Activated naive CD8-positive, alpha-beta T cell (primary cell): ENCODE data around the gene GOLT1A.

Source experiments
- H3K27ac Mint-ChIP-seq: one replicate; pipeline ENCODE4 v1.8.0; 2021; ENCODE audit warnings: mixed read lengths
- H3K27me3 Mint-ChIP-seq: one replicate; pipeline ENCODE4 v1.8.0; 2021; ENCODE audit warnings: mixed read lengths
- H3K36me3 Mint-ChIP-seq: one replicate; pipeline ENCODE4 v1.8.0; 2021; ENCODE audit warnings: mixed read lengths
- H3K4me1 Mint-ChIP-seq: one replicate; pipeline ENCODE4 v1.8.0; 2021; ENCODE audit warnings: low read depth, mixed read lengths
- H3K4me3 Mint-ChIP-seq: one replicate; pipeline ENCODE4 v1.8.0; 2021; ENCODE audit warnings: mild to moderate bottlenecking, mixed read lengths
- H3K9me3 Mint-ChIP-seq: one replicate; pipeline ENCODE4 v1.8.0; 2021; ENCODE audit warnings: low read depth, mixed read lengths

Gene GOLT1A

GRCh38 chr1:204213668-204214662 lies at the start of gene GOLT1A:
Gene GOLT1A, minus strand, starts transcription at chr1:204213988. Its CDS starts 82 bp downstream, at chr1:204213906.
- Mint-ChIP-seq H3K27ac (no peak within 1 kb of the TSS), H3K9me3 (no peaks in the 10 kb centered on the region), H3K27me3 (no peaks in the 10 kb centered on the region), H3K36me3 (no peaks in the 10 kb centered on the region), H3K4me3 (no peak within 1 kb of the TSS), H3K4me1 (peaks cover 16% of the 10 kb centered on the region)

GRCh38 chr1:204263254-204263910 lies 49.6 kb upstream of the GOLT1A start:
- Mint-ChIP-seq H3K36me3 (no peaks in the 10 kb centered on the region), H3K27me3 (no peaks in the 10 kb centered on the region), H3K9me3 (no peaks in the 10 kb centered on the region), H3K4me3 (no peak overlapping the region), H3K4me1 (no peaks in the 10 kb centered on the region), H3K27ac (no peak overlapping the region)

GRCh38 chr1:204262506-204263253 lies 48.9 kb upstream of the GOLT1A start:
- H3K4me3 Mint-ChIP-seq, result no peak overlapping the region
- no peaks in the 10 kb centered on the region for H3K9me3 Mint-ChIP-seq
- H3K4me1 Mint-ChIP-seq, result no peaks in the 10 kb centered on the region
- no peaks in the 10 kb centered on the region for H3K36me3 Mint-ChIP-seq
- no peaks in the 10 kb centered on the region for H3K27me3 Mint-ChIP-seq
- H3K27ac Mint-ChIP-seq, result no peak overlapping the region

GRCh38 chr1:204261746-204262505 lies 48.1 kb upstream of the GOLT1A start:
- H3K27me3 Mint-ChIP-seq, result no peaks in the 10 kb centered on the region
- no peaks in the 10 kb centered on the region for H3K4me1 Mint-ChIP-seq
- H3K27ac Mint-ChIP-seq, result no peak overlapping the region
- no peaks in the 10 kb centered on the region for H3K9me3 Mint-ChIP-seq
- no peak overlapping the region for H3K4me3 Mint-ChIP-seq
- no peaks in the 10 kb centered on the region for H3K36me3 Mint-ChIP-seq

GRCh38 chr1:204261266-204261665 lies 47.5 kb upstream of the GOLT1A start:
- Mint-ChIP-seq H3K36me3 (no peaks in the 10 kb centered on the region), H3K9me3 (no peaks in the 10 kb centered on the region), H3K4me1 (no peaks in the 10 kb centered on the region), H3K4me3 (no peak overlapping the region), H3K27ac (no peak overlapping the region), H3K27me3 (no peaks in the 10 kb centered on the region)

- Mint-ChIP-seq H3K4me3 (no peak overlapping the region), H3K27ac (no peak overlapping the region), H3K4me1 (no peaks in the 10 kb centered on the region), H3K9me3 (no peaks in the 10 kb centered on the region), H3K36me3 (no peaks in the 10 kb centered on the region), H3K27me3 (no peaks in the 10 kb centered on the region)
Observed at GRCh38 chr1:204260601-204261197, 46.9 kb upstream of the GOLT1A start.

- Mint-ChIP-seq H3K4me3 (no peak overlapping the region), H3K36me3 (no peaks in the 10 kb centered on the region), H3K9me3 (no peaks in the 10 kb centered on the region), H3K4me1 (no peaks in the 10 kb centered on the region), H3K27ac (no peak overlapping the region), H3K27me3 (no peaks in the 10 kb centered on the region)
Observed at GRCh38 chr1:204259782-204260181, 46.0 kb upstream of the GOLT1A start.

GRCh38 chr1:204259196-204259595 lies 45.4 kb upstream of the GOLT1A start:
- H3K9me3 Mint-ChIP-seq, result no peaks in the 10 kb centered on the region
- no peak overlapping the region for H3K27ac Mint-ChIP-seq
- no peaks in the 10 kb centered on the region for H3K36me3 Mint-ChIP-seq
- H3K4me1 Mint-ChIP-seq, result no peaks in the 10 kb centered on the region
- no peaks in the 10 kb centered on the region for H3K27me3 Mint-ChIP-seq
- H3K4me3 Mint-ChIP-seq, result no peak overlapping the region

- Mint-ChIP-seq H3K4me3 (no peak overlapping the region), H3K27ac (no peak overlapping the region), H3K27me3 (no peaks in the 10 kb centered on the region), H3K4me1 (no peaks in the 10 kb centered on the region), H3K36me3 (no peaks in the 10 kb centered on the region), H3K9me3 (no peaks in the 10 kb centered on the region)
Observed at GRCh38 chr1:204258213-204259115, 44.7 kb upstream of the GOLT1A start.

- Mint-ChIP-seq H3K27ac (no peak overlapping the region), H3K36me3 (no peaks in the 10 kb centered on the region), H3K4me3 (no peak overlapping the region), H3K27me3 (no peaks in the 10 kb centered on the region), H3K4me1 (no peaks in the 10 kb centered on the region), H3K9me3 (no peaks in the 10 kb centered on the region)
Observed at GRCh38 chr1:204257446-204257845, 43.7 kb upstream of the GOLT1A start.

- Mint-ChIP-seq H3K4me3 (no peak overlapping the region), H3K4me1 (no peaks in the 10 kb centered on the region), H3K36me3 (no peaks in the 10 kb centered on the region), H3K27ac (no peak overlapping the region), H3K9me3 (no peaks in the 10 kb centered on the region), H3K27me3 (no peaks in the 10 kb centered on the region)
Observed at GRCh38 chr1:204256531-204256930, 42.7 kb upstream of the GOLT1A start.

GRCh38 chr1:204255966-204256365 lies 42.2 kb upstream of the GOLT1A start:
- Mint-ChIP-seq H3K4me3 (no peak overlapping the region), H3K36me3 (no peaks in the 10 kb centered on the region), H3K27ac (no peak overlapping the region), H3K27me3 (no peaks in the 10 kb centered on the region), H3K9me3 (no peaks in the 10 kb centered on the region), H3K4me1 (no peaks in the 10 kb centered on the region)

- Mint-ChIP-seq H3K9me3 (no peaks in the 10 kb centered on the region), H3K27me3 (no peaks in the 10 kb centered on the region), H3K27ac (no peak overlapping the region), H3K36me3 (no peaks in the 10 kb centered on the region), H3K4me3 (no peak overlapping the region), H3K4me1 (no peaks in the 10 kb centered on the region)
Observed at GRCh38 chr1:204255225-204255624, 41.4 kb upstream of the GOLT1A start.
